PC-9 (cell line): ENCODE results near the gene RBMS3. TPM values are rescaled to one million over a fixed set of nuclear protein-coding genes. Genes with fewer than 3 reads are reported as not detected.

Experiments
- BruUV-seq: library from RNA; stranded (reverse); fragments of 400-500 nt; replicated peaks from 2 replicates; lab custom pipeline; 2021; lab: Mats Ljungman, UMichigan
- CTCF ChIA-PET: fragments of 300-600 bp; sonication (Branson Sonifier 250); formaldehyde crosslinking; loops from one replicate; lab custom pipeline; 2022; ENCODE audit warnings: antibody characterized with exemption; lab: Charles Lee
- POLR2A ChIA-PET: fragments of 300-600 bp; sonication (Branson Sonifier 250); formaldehyde crosslinking; loops from one replicate; lab custom pipeline; 2022; ENCODE audit warnings: antibody characterized with exemption; ENCODE audit not compliant: unreplicated experiment; lab: Charles Lee
- DNase-seq, 2 experiments: peaks; one replicate each; pipeline versions ENCODE4 v3.0.0 to v3.0.0-alpha.2; 2015 to 2022; ENCODE audit warnings: mixed read lengths in 1 of 2
- H2AFZ ChIP-seq: fragments of 200-600 bp; sonication (generic); 2 replicates; pipeline ENCODE4 v1.8.1; 2017; ENCODE audit warnings: antibody characterized with exemption
- H3F3A ChIP-seq: fragments of 200-600 bp; sonication (generic); 2 replicates; pipeline ENCODE4 v1.8.1; 2017; ENCODE audit warnings: antibody characterized with exemption, mild to moderate bottlenecking, low read depth; ENCODE audit not compliant: insufficient read depth
- H3K27ac ChIP-seq: fragments of 200-600 bp; sonication (generic); 2 replicates; pipeline ENCODE4 v1.6.1; 2016; ENCODE audit warnings: mixed run types
- H3K27me3 ChIP-seq: fragments of 200-600 bp; sonication (generic); 2 replicates; pipeline ENCODE4 v1.6.1; 2016; ENCODE audit warnings: low read depth, mixed run types; ENCODE audit not compliant: insufficient read depth
- H3K36me3 ChIP-seq: fragments of 200-600 bp; sonication (generic); 2 replicates; pipeline ENCODE4 v1.6.1; 2016; ENCODE audit warnings: low read depth, mixed run types
- H3K4me1 ChIP-seq: fragments of 200-600 bp; sonication (generic); replicated peaks from 2 replicates; pipeline ENCODE4 v1.6.1; 2016; ENCODE audit warnings: mixed run types; ENCODE audit not compliant: insufficient read depth
- H3K4me2 ChIP-seq: fragments of 200-600 bp; sonication (generic); 2 replicates; pipeline ENCODE4 v1.6.1; 2017; ENCODE audit warnings: mixed run types
- H3K4me3 ChIP-seq: fragments of 200-600 bp; sonication (generic); 2 replicates; pipeline ENCODE4 v1.6.1; 2016; ENCODE audit warnings: mixed run types
- H3K79me2 ChIP-seq: fragments of 200-600 bp; sonication (generic); 2 replicates; pipeline ENCODE4 v1.6.1; 2017; ENCODE audit warnings: low read depth, mixed run types
- H3K9me2 ChIP-seq: fragments of 200-600 bp; sonication (generic); 2 replicates; pipeline ENCODE4 v1.8.1; 2017; ENCODE audit warnings: mild to moderate bottlenecking; ENCODE audit not compliant: insufficient read depth
- H3K9me3 ChIP-seq: fragments of 200-600 bp; sonication (generic); 2 replicates; pipeline ENCODE4 v1.8.1; 2016; ENCODE audit warnings: low read depth; ENCODE audit not compliant: insufficient read depth
- H4K20me1 ChIP-seq: fragments of 200-600 bp; sonication (generic); 2 replicates; pipeline ENCODE4 v1.8.1; 2017; ENCODE audit not compliant: insufficient read depth
- CTCF ChIP-seq: fragments of 200-600 bp; sonication (generic); conservative IDR thresholded peaks from 2 replicates; pipeline ENCODE4 v1.6.1; 2017; ENCODE audit warnings: mixed run types, antibody characterized with exemption, mild to moderate bottlenecking, moderate library complexity
- EZH2 ChIP-seq: fragments of 200-600 bp; sonication (generic); IDR thresholded peaks from 2 replicates; pipeline ENCODE4 v1.8.0; 2017; ENCODE audit warnings: antibody characterized with exemption, low read depth
- intact Hi-C: fragments of 100-400 bp; cut with micrococcal nuclease; formaldehyde crosslinking; loops from one replicate; pipeline ENCODE4 v1.10.0; 2022; ENCODE audit not compliant: unreplicated experiment
- total RNA-seq: library from RNA; stranded (reverse); gene quantifications from 2 replicates; pipeline ENCODE4 v1.2.3, GENCODE V29; 2021

The RBMS3 gene
- total RNA-seq, 1 experiment from 2014 or later = 3.5 TPM

GRCh38 chr3:29241855-29242254 is 39.0 kb upstream of the RBMS3 start:
- Histone ChIP-seq H3K4me2 (no peak overlapping the region), H3K4me3 (no peak overlapping the region), H3K36me3 (no peaks in the 10 kb centered on the region), H2AFZ (no peak overlapping the region), H3K27ac (no peak overlapping the region), H3K27me3 (no peaks in the 10 kb centered on the region), H3K79me2 (no peaks in the 10 kb centered on the region), H3K9me3 (no peaks in the 10 kb centered on the region), H3F3A (no peaks in the 10 kb centered on the region), H3K4me1 (0 out of 2 replicates have a peak, but pooled peaks cover 6% of the 10 kb centered on the region), H4K20me1 (no peaks in the 10 kb centered on the region), H3K9me2 (no peaks in the 10 kb centered on the region)
- no peak for DNase-seq
- BruUV-seq = no TSS peak
- intact Hi-C loops = no loop called here
- ChIA-PET CTCF (no interaction called here), POLR2A (no interaction called here)
- TF ChIP-seq EZH2 (no peak), CTCF (no peak)

- no peak for DNase-seq
- no peaks in the 10 kb centered on the region for H3K9me3 ChIP-seq
- no peaks in the 10 kb centered on the region for H3K36me3 ChIP-seq
- no peak overlapping the region for H3K4me2 ChIP-seq
- H4K20me1 ChIP-seq = no peaks in the 10 kb centered on the region
- 0 out of 2 replicates have a peak, but pooled peaks cover 6% of the 10 kb centered on the region for H3K4me1 ChIP-seq
- no peaks in the 10 kb centered on the region for H3K79me2 ChIP-seq
- H3F3A ChIP-seq = no peaks in the 10 kb centered on the region
- TF ChIP-seq EZH2 = no peak
- TF ChIP-seq CTCF = no peak
- intact Hi-C loops = no loop called here
- H3K27ac ChIP-seq = no peak overlapping the region
- ChIA-PET CTCF (no interaction called here), POLR2A (no interaction called here)
- no peaks in the 10 kb centered on the region for H3K9me2 ChIP-seq
- H3K4me3 ChIP-seq = no peak overlapping the region
- H2AFZ ChIP-seq = no peak overlapping the region
- BruUV-seq = no TSS peak
- no peaks in the 10 kb centered on the region for H3K27me3 ChIP-seq
Measured at GRCh38 chr3:29242296-29242695, 38.6 kb upstream of the RBMS3 start.

GRCh38 chr3:29245441-29245840 is 35.4 kb upstream of the RBMS3 start:
- TF ChIP-seq CTCF = no peak
- TF ChIP-seq EZH2 = no peak
- H2AFZ ChIP-seq = no peak overlapping the region
- ChIA-PET CTCF (no interaction called here), POLR2A (no interaction called here)
- intact Hi-C loops = no loop called here
- H3K27ac ChIP-seq = no peak overlapping the region
- no peaks in the 10 kb centered on the region for H3K9me2 ChIP-seq
- no peak overlapping the region for H3K4me3 ChIP-seq
- H3K27me3 ChIP-seq = no peaks in the 10 kb centered on the region
- no peaks in the 10 kb centered on the region for H3K9me3 ChIP-seq
- no peak for DNase-seq
- no TSS peak for BruUV-seq
- H3K36me3 ChIP-seq = no peaks in the 10 kb centered on the region
- H3K4me1 ChIP-seq = no peaks in the 10 kb centered on the region
- H3K4me2 ChIP-seq = no peak overlapping the region
- no peaks in the 10 kb centered on the region for H3F3A ChIP-seq
- H4K20me1 ChIP-seq = no peaks in the 10 kb centered on the region
- H3K79me2 ChIP-seq = no peaks in the 10 kb centered on the region
